Left ventricle myocardium inferior (tissue), 1 donor: ENCODE data around the gene RCN2. TPM values are rescaled to one million over a fixed set of nuclear protein-coding genes. Genes with fewer than 3 reads are reported as not detected.
A peak's percentile ranks its signal among the peaks of the same experiment; 100 is the strongest.

ENCODE experiments used
- DNase-seq: peaks from one replicate; pipeline ENCODE4 v3.0.0-alpha.2; 2020
- H3K27ac ChIP-seq: fragments of 200-600 bp; replicated peaks from 2 replicates; pipeline ENCODE4 v1.8.0; 2021
- H3K27me3 ChIP-seq: fragments of 200-600 bp; 2 replicates; pipeline ENCODE4 v1.8.0; 2021; ENCODE audit warnings: low read depth
- H3K36me3 ChIP-seq: fragments of 200-600 bp; 2 replicates; pipeline ENCODE4 v1.8.0; 2021
- H3K4me1 ChIP-seq: fragments of 200-600 bp; 2 replicates; pipeline ENCODE4 v1.8.0; 2021
- H3K4me3 ChIP-seq: fragments of 200-600 bp; 2 replicates; pipeline ENCODE4 v1.8.0; 2021; ENCODE audit warnings: mild to moderate bottlenecking, moderate library complexity
- H3K9me3 ChIP-seq: fragments of 200-600 bp; replicated peaks from 2 replicates; pipeline ENCODE4 v1.8.0; 2021
- intact Hi-C: fragments of 100-400 bp; cut with micrococcal nuclease; formaldehyde crosslinking; loops from one replicate; pipeline ENCODE4 v1.11.0; 2022
- total RNA-seq: library from RNA; stranded (reverse); fragmentation: NEBNext Ultra II Directional; extraction: Animal tissue kit (Norgen Biotek cat#: 25700); gene quantifications from one replicate; pipeline ENCODE4 v1.2.1, GENCODE V29; 2021
- TF ChIP-seq, protein P1 (sequence below): fragments of 200-600 bp; IDR thresholded peaks from 2 replicates; pipeline ENCODE4 v1.8.0; 2021; ENCODE audit warnings: antibody characterized with exemption, mild to moderate bottlenecking, borderline replicate concordance
- donor health status: DM: no; HTN: yes; CAD: no; lungs with severe emphysema.

RCN2 gene
- total RNA-seq, 1 donor from 2014 or later = 29.8 TPM

GRCh38 chr15:76996076-76996525, 64.6 kb downstream of the RCN2 start:
- peaks cover 22% of the 10 kb centered on the region for H3K4me1 ChIP-seq
- no peaks in the 10 kb centered on the region for H3K27me3 ChIP-seq
- no peaks in the 10 kb centered on the region for H3K9me3 ChIP-seq
- no peak for DNase-seq
- intact Hi-C loops = no loop called here
- peak overlapping the region; percentile 31 for H3K27ac ChIP-seq
- no peaks in the 10 kb centered on the region for H3K36me3 ChIP-seq
- peak overlapping the region; percentile 44 for H3K4me3 ChIP-seq
- TF ChIP-seq, protein P1, sequence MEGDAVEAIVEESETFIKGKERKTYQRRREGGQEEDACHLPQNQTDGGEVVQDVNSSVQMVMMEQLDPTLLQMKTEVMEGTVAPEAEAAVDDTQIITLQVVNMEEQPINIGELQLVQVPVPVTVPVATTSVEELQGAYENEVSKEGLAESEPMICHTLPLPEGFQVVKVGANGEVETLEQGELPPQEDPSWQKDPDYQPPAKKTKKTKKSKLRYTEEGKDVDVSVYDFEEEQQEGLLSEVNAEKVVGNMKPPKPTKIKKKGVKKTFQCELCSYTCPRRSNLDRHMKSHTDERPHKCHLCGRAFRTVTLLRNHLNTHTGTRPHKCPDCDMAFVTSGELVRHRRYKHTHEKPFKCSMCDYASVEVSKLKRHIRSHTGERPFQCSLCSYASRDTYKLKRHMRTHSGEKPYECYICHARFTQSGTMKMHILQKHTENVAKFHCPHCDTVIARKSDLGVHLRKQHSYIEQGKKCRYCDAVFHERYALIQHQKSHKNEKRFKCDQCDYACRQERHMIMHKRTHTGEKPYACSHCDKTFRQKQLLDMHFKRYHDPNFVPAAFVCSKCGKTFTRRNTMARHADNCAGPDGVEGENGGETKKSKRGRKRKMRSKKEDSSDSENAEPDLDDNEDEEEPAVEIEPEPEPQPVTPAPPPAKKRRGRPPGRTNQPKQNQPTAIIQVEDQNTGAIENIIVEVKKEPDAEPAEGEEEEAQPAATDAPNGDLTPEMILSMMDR = no peak

DNA sequence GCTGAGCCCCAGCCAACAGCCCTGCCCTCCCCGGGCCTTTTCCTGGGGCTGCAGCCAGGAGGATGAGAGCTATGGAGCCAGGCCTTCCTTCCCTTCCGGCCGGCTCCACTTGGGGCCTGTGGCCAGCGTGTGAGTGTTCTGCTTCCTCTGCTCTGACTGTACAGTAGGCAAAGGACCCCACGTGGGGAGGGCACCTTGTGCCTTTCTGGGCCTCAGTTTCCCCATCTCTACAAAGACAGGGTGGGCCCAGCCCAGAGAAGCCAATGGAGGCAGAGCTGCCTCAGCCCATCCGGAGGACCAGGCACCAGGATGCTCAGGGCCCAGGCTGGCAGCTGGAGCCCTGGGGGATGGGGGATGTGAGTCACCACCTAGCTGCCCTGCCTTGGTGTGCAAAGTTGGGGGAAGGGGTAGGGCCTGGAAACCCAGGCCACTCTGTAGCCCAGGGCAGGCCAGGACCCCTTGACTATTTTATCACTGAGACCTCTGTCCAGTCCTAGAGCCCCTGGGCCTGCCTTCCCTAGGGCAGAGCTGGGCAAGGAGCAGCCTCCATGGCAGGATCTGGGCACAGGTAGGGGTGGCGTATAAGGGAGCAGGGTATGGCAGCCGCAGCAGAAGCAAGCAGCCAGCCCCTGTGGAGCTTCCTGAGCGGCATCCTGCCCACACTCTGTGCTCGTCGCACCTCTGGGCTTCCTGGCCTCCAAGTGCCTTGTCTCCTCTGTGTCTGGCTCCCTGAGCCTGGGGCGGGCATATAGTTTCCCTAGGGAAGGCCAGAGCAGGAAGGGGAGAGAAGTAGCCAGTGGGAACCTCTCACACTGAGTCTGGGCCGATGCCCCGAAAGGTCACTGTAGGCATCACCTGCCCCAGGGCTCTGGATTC, 65.2 kb downstream of the RCN2 start:
- TF ChIP-seq, protein P1 = no peak
- no peaks in the 10 kb centered on the region for H3K36me3 ChIP-seq
- intact Hi-C loops = no loop called here
- peak overlapping the region; percentile 31 for H3K27ac ChIP-seq
- peak; percentile 39 for DNase-seq
- H3K4me3 ChIP-seq = peak overlapping the region; percentile 44
- H3K9me3 ChIP-seq = no peaks in the 10 kb centered on the region
- H3K27me3 ChIP-seq = no peaks in the 10 kb centered on the region
- H3K4me1 ChIP-seq = peaks cover 22% of the 10 kb centered on the region

- no peak for DNase-seq
- TF ChIP-seq, protein P1 = no peak
- intact Hi-C loops = no loop called here
- no peak overlapping the region for H3K4me3 ChIP-seq
- H3K27me3 ChIP-seq = no peaks in the 10 kb centered on the region
- peaks cover 22% of the 10 kb centered on the region for H3K4me1 ChIP-seq
- no peaks in the 10 kb centered on the region for H3K9me3 ChIP-seq
- H3K36me3 ChIP-seq = no peaks in the 10 kb centered on the region
- no peak overlapping the region for H3K27ac ChIP-seq
Observed at GRCh38 chr15:76998663-76999285, 67.2 kb downstream of the RCN2 start.

- no peak for DNase-seq
- Histone ChIP-seq H3K4me3 (no peak overlapping the region), H3K27me3 (no peaks in the 10 kb centered on the region), H3K9me3 (no peaks in the 10 kb centered on the region), H3K36me3 (no peaks in the 10 kb centered on the region), H3K4me1 (peaks cover 18% of the 10 kb centered on the region), H3K27ac (no peak overlapping the region)
- intact Hi-C loops = no loop called here
- TF ChIP-seq, protein P1 = no peak
Observed at GRCh38 chr15:76999996-77000395, 68.4 kb downstream of the RCN2 start.

DNA sequence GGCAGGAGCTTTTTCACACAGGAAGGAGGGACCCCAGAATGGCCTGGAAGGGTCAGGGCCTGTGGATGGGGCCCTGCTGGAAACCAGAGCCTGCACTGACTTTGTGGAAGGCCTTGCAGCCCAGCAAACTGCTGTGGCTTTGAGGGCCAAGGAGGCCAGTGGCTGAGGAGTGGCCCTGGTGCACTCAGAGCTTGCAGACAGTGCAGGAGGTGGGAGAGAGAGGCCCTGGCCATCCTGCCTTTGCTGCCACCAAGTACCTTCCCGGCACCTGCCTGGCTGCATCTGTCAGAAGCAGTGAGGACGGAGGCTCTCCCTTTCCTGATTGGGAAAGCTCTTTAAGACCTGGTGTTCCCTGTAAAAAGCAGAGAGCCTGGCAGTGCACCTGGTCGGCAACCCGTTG, 69.8 kb downstream of the RCN2 start:
- Histone ChIP-seq H3K9me3 (no peaks in the 10 kb centered on the region), H3K4me3 (no peak overlapping the region), H3K27ac (no peak overlapping the region), H3K4me1 (peaks cover 8% of the 10 kb centered on the region), H3K36me3 (no peaks in the 10 kb centered on the region), H3K27me3 (no peaks in the 10 kb centered on the region)
- intact Hi-C loops = no loop called here
- TF ChIP-seq, protein P1 = no peak
- DNase-seq = no peak
